ENCODE results near the gene SLC6A17.

Gene SLC6A17

DNA sequence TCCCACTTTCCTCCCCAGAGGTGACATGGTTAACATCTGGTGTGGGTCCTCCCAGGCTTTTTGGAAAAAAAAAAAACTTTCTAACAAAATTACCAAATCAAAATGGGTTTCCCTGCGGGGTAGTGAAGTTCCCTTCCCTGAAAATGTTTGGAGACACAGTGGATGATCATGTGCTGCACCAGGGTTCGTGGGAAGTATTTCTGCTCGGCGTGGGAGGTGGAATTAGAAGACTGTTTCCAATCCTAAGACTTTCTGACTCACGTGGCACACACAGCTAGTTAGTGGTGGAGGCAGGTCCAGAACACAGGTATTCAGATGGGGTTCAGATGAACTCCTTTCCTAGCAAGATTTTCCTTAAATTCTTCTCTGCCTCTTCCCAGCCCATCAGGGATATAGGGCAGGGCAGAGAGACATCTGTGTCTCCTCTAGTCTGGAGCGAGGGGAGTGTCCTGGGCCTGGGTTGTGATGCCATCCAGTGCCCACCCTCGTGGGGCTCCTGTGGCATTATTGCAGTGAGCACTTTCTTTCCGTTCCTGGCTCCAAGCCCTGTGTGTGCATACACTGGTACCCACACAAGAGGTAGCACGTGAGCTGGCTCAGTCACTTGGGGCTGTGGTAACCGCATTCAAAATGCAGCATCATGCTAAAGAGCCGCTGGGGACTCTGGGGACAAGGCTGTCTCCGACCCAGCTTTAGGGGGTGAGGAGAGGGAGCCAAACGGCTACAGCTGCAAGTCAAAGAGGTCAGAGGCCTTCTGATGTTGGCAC, 87.3 kb downstream of the SLC6A17 start (continued):
- TF ChIP-seq SNAI2 (CRISPR knock-in tag; IDR thresholded peaks at IDR 0.05) (no peak), ISL1 (CRISPR knock-in tag; IDR thresholded peaks at IDR 0.05) (no peak), ZNF70 (CRISPR knock-in tag; IDR thresholded peaks at IDR 0.05) (no peak), OSR1 (CRISPR knock-in tag; IDR thresholded peaks at IDR 0.05) (no peak), ESRRG (CRISPR knock-in tag; IDR thresholded peaks at IDR 0.05) (no peak), RARB (CRISPR knock-in tag; IDR thresholded peaks at IDR 0.05) (no peak), ZNF8 (CRISPR knock-in tag; IDR thresholded peaks at IDR 0.05) (no peak)

DNA sequence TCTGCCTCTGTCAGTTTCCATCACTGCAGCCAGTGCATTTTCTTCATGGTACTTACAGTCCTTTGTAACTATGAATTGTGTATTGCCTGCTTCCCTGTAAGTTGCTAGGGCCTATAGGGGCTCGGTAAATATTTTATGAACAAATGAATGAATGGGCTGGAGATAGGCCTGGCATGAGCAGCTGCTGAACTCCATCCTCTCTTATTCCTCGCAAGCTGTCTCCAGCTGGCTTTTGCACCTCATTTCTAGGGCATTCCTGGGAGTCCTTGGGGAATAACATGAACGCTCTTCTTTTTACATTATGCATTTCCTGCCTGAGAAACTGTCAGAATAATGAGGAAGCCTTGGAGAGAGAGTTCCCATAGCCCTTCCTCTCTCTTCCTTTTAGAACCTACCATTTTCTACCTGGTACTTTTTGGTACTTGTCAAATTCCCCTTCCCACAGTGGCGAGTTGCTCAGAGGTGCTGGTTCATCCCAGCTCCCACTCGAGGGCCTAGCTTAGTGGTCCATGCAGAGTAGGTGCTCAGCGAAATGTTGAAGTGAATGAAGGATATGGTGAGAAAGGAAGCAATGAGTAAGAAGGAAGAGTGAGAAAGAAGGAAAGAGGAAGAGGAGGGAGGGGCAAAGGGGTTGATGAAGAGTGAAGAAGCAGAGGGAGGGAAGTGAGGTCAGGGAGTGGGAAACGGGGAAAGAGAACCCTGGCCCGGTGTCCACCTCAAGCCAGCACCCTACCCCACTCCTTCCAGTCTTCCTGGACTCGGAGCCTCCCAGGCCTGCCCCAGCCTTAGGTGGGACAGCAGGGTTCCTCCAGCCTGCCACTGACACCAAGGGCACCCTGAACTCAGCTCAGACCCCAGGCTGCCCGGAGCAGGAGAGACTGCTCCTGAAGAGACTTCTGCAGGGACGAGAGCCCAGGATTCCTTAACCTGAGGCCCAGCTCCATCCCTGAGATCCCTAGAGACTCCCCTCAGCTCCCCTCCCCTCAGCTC, 89.4 kb downstream of the SLC6A17 start:
- TF ChIP-seq ZNF565 (CRISPR knock-in tag; conservative IDR thresholded peaks at IDR 0.05; ENCODE audit: low read depth) (no peak), ZFP30 (CRISPR knock-in tag; IDR thresholded peaks at IDR 0.05) (no peak), BACH2 (CRISPR knock-in tag; IDR thresholded peaks at IDR 0.05; ENCODE audit: borderline replicate concordance) (no peak), PPARA (CRISPR knock-in tag; IDR thresholded peaks at IDR 0.05; ENCODE audit: borderline replicate concordance) (no peak), GLIS3 (CRISPR knock-in tag; IDR thresholded peaks at IDR 0.05) (no peak), RARB (CRISPR knock-in tag; IDR thresholded peaks at IDR 0.05) (no peak), OSR1 (CRISPR knock-in tag; IDR thresholded peaks at IDR 0.05) (no peak), TOX (CRISPR knock-in tag; IDR thresholded peaks at IDR 0.05; ENCODE audit: borderline replicate concordance) (no peak), CSDC2 (CRISPR knock-in tag; IDR thresholded peaks at IDR 0.05) (no peak), CREB5 (CRISPR knock-in tag; IDR thresholded peaks at IDR 0.05; ENCODE audit: low read depth) (no peak), ZC3H10 (CRISPR knock-in tag; IDR thresholded peaks at IDR 0.05) (no peak), PATZ1 (CRISPR knock-in tag; IDR thresholded peaks at IDR 0.05; ENCODE audit: borderline replicate concordance) (no peak), ZFP3 (CRISPR knock-in tag; IDR thresholded peaks at IDR 0.05) (no peak), SNAI2 (CRISPR knock-in tag; IDR thresholded peaks at IDR 0.05) (no peak), TSHZ2 (CRISPR knock-in tag; IDR thresholded peaks at IDR 0.05) (no peak), TCF4 (CRISPR knock-in tag; IDR thresholded peaks at IDR 0.05; ENCODE audit: borderline replicate concordance) (no peak), ISL1 (CRISPR knock-in tag; IDR thresholded peaks at IDR 0.05) (no peak)
- TF ChIP-seq, protein P1, sequence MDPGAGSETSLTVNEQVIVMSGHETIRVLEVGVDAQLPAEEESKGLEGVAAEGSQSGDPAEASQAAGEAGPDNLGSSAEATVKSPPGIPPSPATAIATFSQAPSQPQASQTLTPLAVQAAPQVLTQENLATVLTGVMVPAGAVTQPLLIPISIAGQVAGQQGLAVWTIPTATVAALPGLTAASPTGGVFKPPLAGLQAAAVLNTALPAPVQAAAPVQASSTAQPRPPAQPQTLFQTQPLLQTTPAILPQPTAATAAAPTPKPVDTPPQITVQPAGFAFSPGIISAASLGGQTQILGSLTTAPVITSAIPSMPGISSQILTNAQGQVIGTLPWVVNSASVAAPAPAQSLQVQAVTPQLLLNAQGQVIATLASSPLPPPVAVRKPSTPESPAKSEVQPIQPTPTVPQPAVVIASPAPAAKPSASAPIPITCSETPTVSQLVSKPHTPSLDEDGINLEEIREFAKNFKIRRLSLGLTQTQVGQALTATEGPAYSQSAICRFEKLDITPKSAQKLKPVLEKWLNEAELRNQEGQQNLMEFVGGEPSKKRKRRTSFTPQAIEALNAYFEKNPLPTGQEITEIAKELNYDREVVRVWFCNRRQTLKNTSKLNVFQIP (CRISPR knock-in tag; IDR thresholded peaks at IDR 0.05; ENCODE audit: borderline replicate concordance, low read depth) = no peak
- TF ChIP-seq, protein P2, sequence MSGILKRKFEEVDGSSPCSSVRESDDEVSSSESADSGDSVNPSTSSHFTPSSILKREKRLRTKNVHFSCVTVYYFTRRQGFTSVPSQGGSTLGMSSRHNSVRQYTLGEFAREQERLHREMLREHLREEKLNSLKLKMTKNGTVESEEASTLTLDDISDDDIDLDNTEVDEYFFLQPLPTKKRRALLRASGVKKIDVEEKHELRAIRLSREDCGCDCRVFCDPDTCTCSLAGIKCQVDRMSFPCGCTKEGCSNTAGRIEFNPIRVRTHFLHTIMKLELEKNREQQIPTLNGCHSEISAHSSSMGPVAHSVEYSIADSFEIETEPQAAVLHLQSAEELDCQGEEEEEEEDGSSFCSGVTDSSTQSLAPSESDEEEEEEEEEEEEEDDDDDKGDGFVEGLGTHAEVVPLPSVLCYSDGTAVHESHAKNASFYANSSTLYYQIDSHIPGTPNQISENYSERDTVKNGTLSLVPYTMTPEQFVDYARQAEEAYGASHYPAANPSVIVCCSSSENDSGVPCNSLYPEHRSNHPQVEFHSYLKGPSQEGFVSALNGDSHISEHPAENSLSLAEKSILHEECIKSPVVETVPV (CRISPR knock-in tag; IDR thresholded peaks at IDR 0.05) = no peak
- no peak for ATAC-seq
